WTC11 (cell line): ENCODE results near the gene YWHAQ.

Source experiments
- CREB1 ChIP-seq: sonication (generic); formaldehyde crosslinking; IDR thresholded peaks from 2 replicates; pipeline ENCODE4 v1.8.0; 2023; ENCODE audit warnings: mild to moderate bottlenecking, missing genetic modification reagents
- CTCF ChIP-seq: fragments of 200-600 bp; IDR thresholded peaks from 2 replicates; pipeline ENCODE4 v1.8.0; 2022; ENCODE audit warnings: antibody characterized with exemption
- KAT7 ChIP-seq: sonication (generic); formaldehyde crosslinking; IDR thresholded peaks from 2 replicates; pipeline ENCODE4 v1.8.1; 2023; ENCODE audit warnings: missing genetic modification reagents, mild to moderate bottlenecking, borderline replicate concordance
- MAX ChIP-seq: sonication (generic); formaldehyde crosslinking; IDR thresholded peaks from 2 replicates; pipeline ENCODE4 v1.8.0; 2022; ENCODE audit warnings: mild to moderate bottlenecking, missing genetic modification reagents
- NR2C2 ChIP-seq: sonication (generic); formaldehyde crosslinking; IDR thresholded peaks from 2 replicates; pipeline ENCODE4 v1.8.0; 2022; ENCODE audit warnings: mild to moderate bottlenecking, missing genetic modification reagents
- NR3C1 ChIP-seq: sonication (generic); formaldehyde crosslinking; conservative IDR thresholded peaks from 2 replicates; pipeline ENCODE4 v1.8.1; 2023; ENCODE audit warnings: low read depth, mild to moderate bottlenecking, missing genetic modification reagents
- TEAD1 ChIP-seq: sonication (generic); formaldehyde crosslinking; IDR thresholded peaks from 2 replicates; pipeline ENCODE4 v1.8.0; 2022; ENCODE audit warnings: mild to moderate bottlenecking, missing genetic modification reagents
- TEAD4 ChIP-seq: sonication (generic); formaldehyde crosslinking; IDR thresholded peaks from 2 replicates; pipeline ENCODE4 v1.8.0; 2022; ENCODE audit warnings: mild to moderate bottlenecking, missing genetic modification reagents
- ZNF121 ChIP-seq: sonication (generic); formaldehyde crosslinking; IDR thresholded peaks from 2 replicates; pipeline ENCODE4 v1.8.0; 2023; ENCODE audit warnings: missing genetic modification reagents
- ZNF416 ChIP-seq: fragments of 250-450 bp; sonication (Bioruptor Pico); IDR thresholded peaks from 2 replicates; pipeline ENCODE4 v1.9.0; 2021; ENCODE audit warnings: mild to moderate bottlenecking, inconsistent platforms
- TF ChIP-seq, protein P1 (sequence below): fragments of 250-450 bp; sonication (Bioruptor Pico); IDR thresholded peaks from 2 replicates; pipeline ENCODE4 v1.9.0; 2021; ENCODE audit warnings: mild to moderate bottlenecking
- TF ChIP-seq, protein P2 (sequence below): sonication (generic); formaldehyde crosslinking; IDR thresholded peaks from 2 replicates; pipeline ENCODE4 v1.8.1; 2023; ENCODE audit warnings: mild to moderate bottlenecking, missing genetic modification reagents, moderate library complexity

GRCh38 chr2:9647884-9648283 lies 17.1 kb upstream of the YWHAQ start:
- TF ChIP-seq CTCF (no peak), ZNF121 (CRISPR knock-in tag) (no peak), MAX (CRISPR knock-in tag) (no peak), TEAD4 (no peak), NR3C1 (CRISPR knock-in tag) (no peak), NR2C2 (CRISPR knock-in tag) (no peak), CREB1 (CRISPR knock-in tag) (no peak), KAT7 (no peak), ZNF416 (CRISPR knock-in tag) (no peak), TEAD1 (CRISPR knock-in tag) (no peak)
- TF ChIP-seq, protein P1, sequence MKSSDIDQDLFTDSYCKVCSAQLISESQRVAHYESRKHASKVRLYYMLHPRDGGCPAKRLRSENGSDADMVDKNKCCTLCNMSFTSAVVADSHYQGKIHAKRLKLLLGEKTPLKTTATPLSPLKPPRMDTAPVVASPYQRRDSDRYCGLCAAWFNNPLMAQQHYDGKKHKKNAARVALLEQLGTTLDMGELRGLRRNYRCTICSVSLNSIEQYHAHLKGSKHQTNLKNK (CRISPR knock-in tag) = no peak
- TF ChIP-seq, protein P2, sequence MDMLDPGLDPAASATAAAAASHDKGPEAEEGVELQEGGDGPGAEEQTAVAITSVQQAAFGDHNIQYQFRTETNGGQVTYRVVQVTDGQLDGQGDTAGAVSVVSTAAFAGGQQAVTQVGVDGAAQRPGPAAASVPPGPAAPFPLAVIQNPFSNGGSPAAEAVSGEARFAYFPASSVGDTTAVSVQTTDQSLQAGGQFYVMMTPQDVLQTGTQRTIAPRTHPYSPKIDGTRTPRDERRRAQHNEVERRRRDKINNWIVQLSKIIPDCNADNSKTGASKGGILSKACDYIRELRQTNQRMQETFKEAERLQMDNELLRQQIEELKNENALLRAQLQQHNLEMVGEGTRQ (CRISPR knock-in tag) = no peak
